H9 (cell line): ENCODE measurements around the gene SCRN1. TPM values are rescaled to one million over a fixed set of nuclear protein-coding genes. Genes with fewer than 3 reads are reported as not detected.

Experiments
- DNase-seq: peaks from one replicate; pipeline ENCODE4 v3.0.0-alpha.2; 2017
- H2AFZ ChIP-seq: one replicate; pipeline ENCODE4 v1.6.1; 2013; ENCODE audit warnings: mild to moderate bottlenecking, low read length, control low read depth, moderate library complexity
- H2AK5ac ChIP-seq: 2 replicates; pipeline ENCODE4 v1.6.1; 2013; ENCODE audit warnings: low read length, control low read depth, mixed read lengths; ENCODE audit not compliant: insufficient read length
- H2BK120ac ChIP-seq: one replicate; pipeline ENCODE4 v1.6.1; 2013; ENCODE audit warnings: low read depth, mild to moderate bottlenecking, low read length, control low read depth, inconsistent platforms; ENCODE audit not compliant: poor library complexity, severe bottlenecking
- H2BK12ac ChIP-seq: 2 replicates; pipeline ENCODE4 v1.6.1; 2013; ENCODE audit warnings: low read length, control low read depth, mixed read lengths, low read depth; ENCODE audit not compliant: insufficient read length
- H2BK15ac ChIP-seq: 2 replicates; pipeline ENCODE4 v1.6.1; 2013; ENCODE audit warnings: low read depth, low read length, control low read depth
- H2BK20ac ChIP-seq: one replicate; pipeline ENCODE4 v1.6.1; 2013; ENCODE audit warnings: low read depth, mild to moderate bottlenecking, low read length, control low read depth, inconsistent platforms; ENCODE audit not compliant: poor library complexity, severe bottlenecking
- H2BK5ac ChIP-seq: 2 replicates; pipeline ENCODE4 v1.6.1; 2013; ENCODE audit warnings: low read length, control low read depth, mixed read lengths; ENCODE audit not compliant: insufficient read length
- H3K14ac ChIP-seq: 2 replicates; pipeline ENCODE4 v1.6.1; 2013; ENCODE audit warnings: low read length, control low read depth; ENCODE audit not compliant: insufficient read depth
- H3K18ac ChIP-seq: 2 replicates; pipeline ENCODE4 v1.6.1; 2013; ENCODE audit warnings: low read depth, mild to moderate bottlenecking, mixed read lengths, low read length, control low read depth; ENCODE audit not compliant: insufficient read length
- H3K23ac ChIP-seq: 2 replicates; pipeline ENCODE4 v1.6.1; 2013; ENCODE audit warnings: low read length, control low read depth, mixed read lengths, low read depth; ENCODE audit not compliant: insufficient read length
- H3K23me2 ChIP-seq: 2 replicates; pipeline ENCODE4 v1.6.1; 2013; ENCODE audit warnings: low read depth, mild to moderate bottlenecking, mixed read lengths, low read length, control low read depth; ENCODE audit not compliant: insufficient read length, poor library complexity, severe bottlenecking
- H3K27ac ChIP-seq: 2 replicates; pipeline ENCODE4 v1.5.1; 2013; ENCODE audit warnings: low read length, control low read depth, mixed read lengths, low read depth; ENCODE audit not compliant: insufficient read length
- H3K27me3 ChIP-seq: 2 replicates; pipeline ENCODE4 v1.6.1; 2013; ENCODE audit warnings: low read length, control low read depth, inconsistent platforms; ENCODE audit not compliant: insufficient read depth
- H3K4ac ChIP-seq: 2 replicates; pipeline ENCODE4 v1.6.1; 2013; ENCODE audit warnings: low read depth, mild to moderate bottlenecking, control low read depth, inconsistent platforms, low read length, moderate library complexity
- H3K4me1 ChIP-seq: 2 replicates; pipeline ENCODE4 v1.6.1; 2013; ENCODE audit warnings: low read length, control low read depth, inconsistent platforms; ENCODE audit not compliant: insufficient read depth
- H3K4me2 ChIP-seq: 2 replicates; pipeline ENCODE4 v1.6.1; 2013; ENCODE audit warnings: low read length, control low read depth, mixed read lengths; ENCODE audit not compliant: insufficient read length, insufficient read depth
- H3K56ac ChIP-seq: 2 replicates; pipeline ENCODE4 v1.6.1; 2013; ENCODE audit warnings: low read depth, mild to moderate bottlenecking, mixed read lengths, low read length, control low read depth; ENCODE audit not compliant: insufficient read length
- H3K79me1 ChIP-seq: 2 replicates; pipeline ENCODE4 v1.6.1; 2013; ENCODE audit warnings: low read depth, mild to moderate bottlenecking, moderate library complexity, low read length, control low read depth, inconsistent platforms; ENCODE audit not compliant: insufficient read depth, poor library complexity, severe bottlenecking
- H3K79me2 ChIP-seq: 2 replicates; pipeline ENCODE4 v1.6.1; 2013; ENCODE audit warnings: low read length, control low read depth, inconsistent platforms; ENCODE audit not compliant: insufficient read depth
- H3K9ac ChIP-seq: 2 replicates; pipeline ENCODE4 v1.6.1; 2013; ENCODE audit warnings: low read length, control low read depth, mixed read lengths; ENCODE audit not compliant: insufficient read length; ENCODE audit errors: extremely low read depth
- H3K9me3 ChIP-seq: one replicate; pipeline ENCODE4 v1.6.1; 2013; ENCODE audit warnings: low read depth, low read length, inconsistent platforms; ENCODE audit not compliant: control insufficient read depth
- H3T11ph ChIP-seq: one replicate; pipeline ENCODE4 v1.6.1; 2013; ENCODE audit warnings: mild to moderate bottlenecking, low read length, control low read depth, inconsistent platforms
- H4K20me1 ChIP-seq: one replicate; pipeline ENCODE4 v1.6.1; 2013; ENCODE audit not compliant: control insufficient read depth, insufficient read length, insufficient read depth
- H4K5ac ChIP-seq: 2 replicates; pipeline ENCODE4 v1.6.1; 2013; ENCODE audit warnings: low read depth, mild to moderate bottlenecking, mixed read lengths, low read length, control low read depth; ENCODE audit not compliant: insufficient read length
- H4K8ac ChIP-seq: replicated peaks from 2 replicates; pipeline ENCODE4 v1.6.1; 2013; ENCODE audit warnings: low read length, control low read depth, mixed read lengths, low read depth; ENCODE audit not compliant: insufficient read length
- H4K91ac ChIP-seq: 2 replicates; pipeline ENCODE4 v1.6.1; 2013; ENCODE audit warnings: low read depth, mild to moderate bottlenecking, moderate library complexity, mixed read lengths, low read length, control low read depth; ENCODE audit not compliant: insufficient read length
- H3K27ac Mint-ChIP-seq, 3 experiments: 2 replicates in 2 of 3; 3 replicates in 1 of 3; pipeline ENCODE4 v1.8.0; 2020 to 2021; ENCODE audit warnings: mixed read lengths in 3 of 3, mild to moderate bottlenecking in 1 of 3, moderate library complexity in 1 of 3
- H3K27me3 Mint-ChIP-seq: 2 replicates; pipeline ENCODE4 v1.8.0; 2021; ENCODE audit warnings: low read depth, mild to moderate bottlenecking, moderate library complexity, mixed read lengths
- H3K36me3 Mint-ChIP-seq, 3 experiments: 2 replicates in 2 of 3; 3 replicates in 1 of 3; pipeline ENCODE4 v1.8.0; 2020 to 2021; ENCODE audit warnings: low read depth in 3 of 3, mixed read lengths in 3 of 3; ENCODE audit not compliant: insufficient read depth in 1 of 3
- H3K4me1 Mint-ChIP-seq, 2 experiments: 2 replicates each; pipeline ENCODE4 v1.8.0; 2020; ENCODE audit warnings: mixed read lengths in 2 of 2
- H3K4me3 Mint-ChIP-seq, 2 experiments: 2 replicates in 1 of 2; 3 replicates in 1 of 2; pipeline ENCODE4 v1.8.0; 2020 to 2021; ENCODE audit warnings: mild to moderate bottlenecking in 2 of 2, mixed read lengths in 2 of 2, moderate library complexity in 1 of 2
- H3K9me3 Mint-ChIP-seq, 2 experiments: 2 replicates in 1 of 2; 3 replicates in 1 of 2; pipeline ENCODE4 v1.8.0; 2020; ENCODE audit warnings: mild to moderate bottlenecking in 2 of 2, mixed read lengths in 2 of 2, moderate library complexity in 1 of 2
- WGBS: extraction: QIAGEN DNeasy Blood & Tissue Kit; methylation state at CpG from one replicate; pipeline ENCODE4 v1.1.7; 2013; ENCODE audit warnings: missing lambda C conversion rate, low lambda C conversion rate, mixed read lengths; ENCODE audit not compliant: insufficient read length; ENCODE audit errors: extremely low coverage; 5-methylcytosine and 5-hydroxymethylcytosine counted together
- total RNA-seq: library from RNA; stranded (reverse); gene quantifications from 2 replicates; pipeline ENCODE4 v1.2.1, GENCODE V29; 2021
- TF ChIP-seq, protein P1 (sequence below): fragments of 200-600 bp; sonication (generic); conservative IDR thresholded peaks from 3 replicates; pipeline ENCODE4 v1.8.0; 2021; ENCODE audit warnings: antibody characterized with exemption, mild to moderate bottlenecking

Gene SCRN1
- total RNA-seq, 1 experiment from 2014 or later: 101 TPM

DNA sequence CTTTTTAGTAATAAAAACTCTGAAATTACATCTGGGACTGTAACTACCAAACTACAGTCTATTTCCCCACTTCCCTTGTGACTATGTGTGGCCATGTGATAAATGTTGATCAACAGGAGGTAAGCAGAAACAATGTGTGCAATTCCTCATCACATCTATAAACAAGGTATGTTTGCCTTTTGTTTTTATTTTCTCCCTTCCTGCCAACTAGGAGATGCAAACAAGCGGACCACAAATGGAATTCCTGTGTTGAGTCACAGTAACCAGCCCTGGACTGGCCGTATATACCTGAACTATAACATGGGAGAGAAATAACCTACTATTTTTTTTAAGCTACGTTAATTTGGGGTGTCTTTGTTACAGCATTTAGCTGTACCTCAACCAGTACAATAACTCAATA lies 52.5 kb downstream of the SCRN1 start:
- TF ChIP-seq, protein P1, sequence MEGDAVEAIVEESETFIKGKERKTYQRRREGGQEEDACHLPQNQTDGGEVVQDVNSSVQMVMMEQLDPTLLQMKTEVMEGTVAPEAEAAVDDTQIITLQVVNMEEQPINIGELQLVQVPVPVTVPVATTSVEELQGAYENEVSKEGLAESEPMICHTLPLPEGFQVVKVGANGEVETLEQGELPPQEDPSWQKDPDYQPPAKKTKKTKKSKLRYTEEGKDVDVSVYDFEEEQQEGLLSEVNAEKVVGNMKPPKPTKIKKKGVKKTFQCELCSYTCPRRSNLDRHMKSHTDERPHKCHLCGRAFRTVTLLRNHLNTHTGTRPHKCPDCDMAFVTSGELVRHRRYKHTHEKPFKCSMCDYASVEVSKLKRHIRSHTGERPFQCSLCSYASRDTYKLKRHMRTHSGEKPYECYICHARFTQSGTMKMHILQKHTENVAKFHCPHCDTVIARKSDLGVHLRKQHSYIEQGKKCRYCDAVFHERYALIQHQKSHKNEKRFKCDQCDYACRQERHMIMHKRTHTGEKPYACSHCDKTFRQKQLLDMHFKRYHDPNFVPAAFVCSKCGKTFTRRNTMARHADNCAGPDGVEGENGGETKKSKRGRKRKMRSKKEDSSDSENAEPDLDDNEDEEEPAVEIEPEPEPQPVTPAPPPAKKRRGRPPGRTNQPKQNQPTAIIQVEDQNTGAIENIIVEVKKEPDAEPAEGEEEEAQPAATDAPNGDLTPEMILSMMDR: no peak
- peaks cover 3 to 4% of the 10 kb centered on the region in 2 experiments; a peak in 3 of 5 replicates for H3K9me3 Mint-ChIP-seq
- Histone ChIP-seq H3K56ac (no peak overlapping the region), H3K23ac (no peak overlapping the region), H4K91ac (no peak overlapping the region), H3K4ac (no peak overlapping the region), H2BK20ac (no peak overlapping the region), H3T11ph (no peak overlapping the region), H3K27me3 (no peaks in the 10 kb centered on the region), H4K20me1 (no peaks in the 10 kb centered on the region), H3K9me3 (peaks cover 6% of the 10 kb centered on the region), H3K18ac (no peak overlapping the region), H2AFZ (no peak overlapping the region), H2BK5ac (no peak overlapping the region), H3K27ac (no peak overlapping the region), H2BK12ac (no peak overlapping the region), H4K8ac (no peak overlapping the region), H2BK120ac (no peak overlapping the region), H3K79me2 (no peaks in the 10 kb centered on the region; the same call in 1 of the 2 replicates), H3K4me1 (no peaks in the 10 kb centered on the region), H4K5ac (no peak overlapping the region), H3K9ac (no peak overlapping the region), H3K23me2 (no peaks in the 10 kb centered on the region), H3K79me1 (no peaks in the 10 kb centered on the region), H3K4me2 (no peak overlapping the region), H3K14ac (no peak overlapping the region), H2BK15ac (no peak overlapping the region), H2AK5ac (no peak overlapping the region)
- H3K4me3 Mint-ChIP-seq: no peak overlapping the region
- H3K27me3 Mint-ChIP-seq: no peaks in the 10 kb centered on the region
- no CpG with 5 or more reads among the region's 3 CpGs for WGBS
- H3K27ac Mint-ChIP-seq: no peak overlapping the region
- no peak for DNase-seq
- peaks cover 46 to 88% (median 68%) of the 10 kb centered on the region in 3 experiments for H3K36me3 Mint-ChIP-seq
- H3K4me1 Mint-ChIP-seq: no peaks in the 10 kb centered on the region
